ENCODE data around the gene TOMM7. TPM values are rescaled to one million over a fixed set of nuclear protein-coding genes. Genes with fewer than 3 reads are reported as not detected.

Gene TOMM7
- total and polyA plus RNA-seq, 4 donors = 122 to 275 (median 204) TPM

DNA sequence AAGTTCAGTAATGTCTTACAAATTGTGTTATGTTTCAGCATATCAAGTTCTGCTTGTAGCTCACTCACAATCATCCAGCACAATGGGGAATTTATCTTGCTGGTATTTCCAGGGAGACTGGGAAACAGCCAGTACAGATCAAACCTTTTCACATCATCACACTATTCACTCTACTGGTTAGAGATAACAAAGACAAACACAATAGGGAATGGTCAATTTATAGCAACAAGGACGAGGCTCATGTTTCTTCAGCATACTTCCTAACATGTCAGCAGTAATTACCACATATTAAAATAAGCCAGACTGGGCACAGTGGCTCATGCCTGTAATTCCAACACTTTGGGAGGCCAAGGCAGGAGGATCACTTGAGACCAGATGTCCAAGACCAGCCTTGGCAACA lies 38.3 kb downstream of the TOMM7 start:
- TF ChIP-seq, protein P1, sequence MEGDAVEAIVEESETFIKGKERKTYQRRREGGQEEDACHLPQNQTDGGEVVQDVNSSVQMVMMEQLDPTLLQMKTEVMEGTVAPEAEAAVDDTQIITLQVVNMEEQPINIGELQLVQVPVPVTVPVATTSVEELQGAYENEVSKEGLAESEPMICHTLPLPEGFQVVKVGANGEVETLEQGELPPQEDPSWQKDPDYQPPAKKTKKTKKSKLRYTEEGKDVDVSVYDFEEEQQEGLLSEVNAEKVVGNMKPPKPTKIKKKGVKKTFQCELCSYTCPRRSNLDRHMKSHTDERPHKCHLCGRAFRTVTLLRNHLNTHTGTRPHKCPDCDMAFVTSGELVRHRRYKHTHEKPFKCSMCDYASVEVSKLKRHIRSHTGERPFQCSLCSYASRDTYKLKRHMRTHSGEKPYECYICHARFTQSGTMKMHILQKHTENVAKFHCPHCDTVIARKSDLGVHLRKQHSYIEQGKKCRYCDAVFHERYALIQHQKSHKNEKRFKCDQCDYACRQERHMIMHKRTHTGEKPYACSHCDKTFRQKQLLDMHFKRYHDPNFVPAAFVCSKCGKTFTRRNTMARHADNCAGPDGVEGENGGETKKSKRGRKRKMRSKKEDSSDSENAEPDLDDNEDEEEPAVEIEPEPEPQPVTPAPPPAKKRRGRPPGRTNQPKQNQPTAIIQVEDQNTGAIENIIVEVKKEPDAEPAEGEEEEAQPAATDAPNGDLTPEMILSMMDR (IDR thresholded peaks at IDR 0.05; ENCODE audit: control extremely low read depth, extremely low read depth) = no peak
- DNase-seq (no peak), ATAC-seq (ENCODE audit: insufficient read depth, low FRiP score) (no peak)
- Histone ChIP-seq H3K4me1 (ENCODE audit: control insufficient read depth in 5 of 5, insufficient read depth in 5 of 5, low read length in 5 of 5) (peaks cover 0 to 18% (median 5%) of the 10 kb centered on the region in 5 donors), H3K27ac (ENCODE audit: low read depth in 1 of 2, low read length in 1 of 2) (no peak overlapping the region), H3K4me3 (no peak overlapping the region), H3K36me3 (ENCODE audit: control insufficient read depth in 4 of 4, insufficient read depth in 4 of 4, low read length in 4 of 4) (no peaks in the 10 kb centered on the region), H3K9ac (ENCODE audit: insufficient read depth in 1 of 2, low read length in 2 of 2) (no peak overlapping the region), H3K9me3 (ENCODE audit: control insufficient read depth in 4 of 4, insufficient read depth in 3 of 4, low read length in 3 of 4) (no peaks in the 10 kb centered on the region), H3K27me3 (ENCODE audit: control insufficient read depth in 3 of 3, insufficient read depth in 3 of 3, low read length in 2 of 3) (no peaks in the 10 kb centered on the region)
- WGBS, 2 donors = 43 to 63% methylated on average over 1 of the region's 1 CpG

DNA sequence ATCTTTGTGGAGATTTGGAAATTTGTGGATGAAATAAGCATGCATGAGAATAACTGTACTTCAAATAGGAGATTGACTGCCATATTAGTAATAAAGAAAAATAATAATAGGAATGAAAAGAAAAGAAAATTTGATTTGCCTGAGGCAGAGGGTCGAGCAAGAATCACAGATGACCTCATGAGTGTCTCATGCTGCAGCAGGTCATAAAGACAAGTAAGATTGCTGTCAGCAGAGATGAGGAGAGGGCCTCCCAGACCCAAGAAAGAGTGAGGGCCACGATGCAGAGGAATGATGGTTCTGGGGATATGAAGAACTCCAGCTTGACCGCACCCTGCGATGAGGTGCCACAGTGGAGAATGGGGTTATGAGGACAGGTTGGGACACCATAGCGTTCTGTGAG lies 39.2 kb downstream of the TOMM7 start:
- 89 to 94% methylated on average over 5 of the region's 5 CpGs for WGBS, 2 donors
- Histone ChIP-seq H3K27ac (ENCODE audit: low read depth in 1 of 2, low read length in 1 of 2) (no peak overlapping the region), H3K9me3 (ENCODE audit: control insufficient read depth in 4 of 4, insufficient read depth in 3 of 4, low read length in 3 of 4) (no peaks in the 10 kb centered on the region)

DNA sequence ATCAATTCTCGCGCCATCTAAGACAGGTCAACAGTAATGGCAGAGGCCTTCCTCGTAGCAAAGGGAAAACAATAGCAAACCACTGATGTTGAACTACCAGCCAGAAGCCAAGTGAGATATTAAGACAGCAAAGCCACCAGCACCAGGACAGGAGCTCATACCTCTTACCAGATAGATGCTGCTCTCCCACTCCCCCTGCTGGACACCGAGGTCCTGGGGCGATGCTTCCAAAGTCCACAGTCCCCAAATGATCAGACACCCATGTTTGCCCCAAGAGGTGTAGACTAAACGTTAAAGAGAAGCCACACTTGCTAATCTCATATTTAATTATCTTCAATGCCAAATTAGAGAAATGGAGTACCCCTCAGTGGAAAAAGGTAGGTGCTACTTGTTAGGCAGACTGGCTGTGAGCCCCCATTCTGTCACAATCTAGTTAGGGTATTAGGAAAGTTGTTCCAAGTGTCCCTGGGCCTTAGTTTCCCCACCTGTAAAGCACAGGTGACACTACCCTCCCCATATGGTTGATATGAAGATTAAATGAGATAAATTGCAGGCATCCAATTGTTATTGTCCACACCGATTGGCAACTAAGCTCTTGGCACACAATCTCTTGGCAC lies 39.9 kb downstream of the TOMM7 start:
- Histone ChIP-seq H3K27ac (ENCODE audit: low read depth in 1 of 2, low read length in 1 of 2) (no peak overlapping the region), H3K4me1 (ENCODE audit: control insufficient read depth in 5 of 5, insufficient read depth in 5 of 5, low read length in 5 of 5) (peaks cover 0 to 14% (median 3%) of the 10 kb centered on the region in 5 donors), H3K4me3 (no peak overlapping the region), H3K27me3 (ENCODE audit: control insufficient read depth in 3 of 3, insufficient read depth in 3 of 3, low read length in 2 of 3) (no peaks in the 10 kb centered on the region), H3K9ac (ENCODE audit: insufficient read depth in 1 of 2, low read length in 2 of 2) (no peak overlapping the region), H3K36me3 (ENCODE audit: control insufficient read depth in 4 of 4, insufficient read depth in 4 of 4, low read length in 4 of 4) (no peaks in the 10 kb centered on the region), H3K9me3 (ENCODE audit: control insufficient read depth in 4 of 4, insufficient read depth in 3 of 4, low read length in 3 of 4) (no peaks in the 10 kb centered on the region)
- 52 to 55% methylated on average over 7 of the region's 7 CpGs for WGBS, 2 donors
- peak; percentile 20 to 26 (median 26) for DNase-seq
- TF ChIP-seq, protein P1 (IDR thresholded peaks at IDR 0.05; ENCODE audit: control extremely low read depth, extremely low read depth) = peak; percentile 60
- peak; percentile 66 for ATAC-seq (ENCODE audit: insufficient read depth, low FRiP score)

More for the DNA sequence above, 39.2 kb downstream of the TOMM7 start:
- Histone ChIP-seq H3K4me3 (no peak overlapping the region), H3K27me3 (ENCODE audit: control insufficient read depth in 3 of 3, insufficient read depth in 3 of 3, low read length in 2 of 3) (no peaks in the 10 kb centered on the region), H3K36me3 (ENCODE audit: control insufficient read depth in 4 of 4, insufficient read depth in 4 of 4, low read length in 4 of 4) (no peaks in the 10 kb centered on the region), H3K9ac (ENCODE audit: insufficient read depth in 1 of 2, low read length in 2 of 2) (no peak overlapping the region), H3K4me1 (ENCODE audit: control insufficient read depth in 5 of 5, insufficient read depth in 5 of 5, low read length in 5 of 5) (peaks cover 0 to 18% (median 5%) of the 10 kb centered on the region in 5 donors)
- ATAC-seq (ENCODE audit: insufficient read depth, low FRiP score) (no peak), DNase-seq (no peak)
- TF ChIP-seq, protein P1 (IDR thresholded peaks at IDR 0.05; ENCODE audit: control extremely low read depth, extremely low read depth) = no peak

Data from lung (tissue), 12 donors.